OCI-LY1 (cell line): ENCODE results near the gene ATP9B.

ENCODE experiments used
- H2AFZ ChIP-seq: fragments of 200-600 bp; sonication (generic), shearing (Covaris generic); 2 replicates; pipeline ENCODE4 v1.6.0; 2014; ENCODE audit warnings: antibody characterized with exemption, mild to moderate bottlenecking, low read length
- H3F3A ChIP-seq: fragments of 200-600 bp; sonication (generic), shearing (Covaris generic); 2 replicates; pipeline ENCODE4 v1.6.0; 2014; ENCODE audit warnings: mild to moderate bottlenecking, antibody characterized with exemption, low read length, moderate library complexity; ENCODE audit not compliant: insufficient read depth
- H3K27ac ChIP-seq: fragments of 200-600 bp; sonication (generic); 2 replicates; pipeline ENCODE4 v1.5.1; 2014; ENCODE audit warnings: low read length, mixed run types, mild to moderate bottlenecking, low read depth; ENCODE audit not compliant: poor library complexity, severe bottlenecking
- H3K27me3 ChIP-seq: fragments of 200-600 bp; sonication (generic); 2 replicates; pipeline ENCODE4 v1.6.0; 2014; ENCODE audit warnings: antibody characterized with exemption, mild to moderate bottlenecking, low read length, moderate library complexity; ENCODE audit not compliant: insufficient read depth
- H3K36me3 ChIP-seq: fragments of 200-600 bp; sonication (generic); 2 replicates; pipeline ENCODE4 v1.6.1; 2014; ENCODE audit warnings: mild to moderate bottlenecking, antibody characterized with exemption, low read length, moderate library complexity, mixed read lengths; ENCODE audit not compliant: insufficient read depth
- H3K4me1 ChIP-seq: fragments of 200-600 bp; sonication (generic); 2 replicates; pipeline ENCODE4 v1.5.1; 2014; ENCODE audit warnings: mild to moderate bottlenecking, low read length, moderate library complexity; ENCODE audit not compliant: insufficient read depth, severe bottlenecking
- H3K4me2 ChIP-seq: fragments of 200-600 bp; sonication (generic), shearing (Covaris generic); 2 replicates; pipeline ENCODE4 v1.6.1; 2014; ENCODE audit warnings: low read length
- H3K4me3 ChIP-seq: fragments of 200-600 bp; sonication (generic); 2 replicates; pipeline ENCODE4 v1.5.1; 2014; ENCODE audit warnings: low read length, low read depth, mild to moderate bottlenecking, mixed read lengths; ENCODE audit not compliant: poor library complexity, severe bottlenecking
- H3K79me2 ChIP-seq: fragments of 200-600 bp; shearing (Covaris generic); 2 replicates; pipeline ENCODE4 v1.6.1; 2016; ENCODE audit warnings: mixed run types, low read length, mixed read lengths; ENCODE audit not compliant: insufficient read depth
- H3K9ac ChIP-seq: fragments of 200-600 bp; sonication (generic), shearing (Covaris generic); 2 replicates; pipeline ENCODE4 v1.6.1; 2014; ENCODE audit warnings: mild to moderate bottlenecking, low read length, mixed read lengths
- H3K9me2 ChIP-seq: fragments of 200-600 bp; sonication (generic), shearing (Covaris generic); 2 replicates; pipeline ENCODE4 v1.6.1; 2014; ENCODE audit warnings: low read depth, mild to moderate bottlenecking, low read length, mixed read lengths
- H3K9me3 ChIP-seq: fragments of 200-600 bp; shearing (Covaris generic); 2 replicates; pipeline ENCODE4 v1.6.1; 2014; ENCODE audit warnings: low read length, mixed read lengths
- H4K20me1 ChIP-seq: fragments of 200-600 bp; sonication (generic), shearing (Covaris generic); 2 replicates; pipeline ENCODE4 v1.6.0; 2016; ENCODE audit warnings: mild to moderate bottlenecking, low read length; ENCODE audit not compliant: insufficient read depth
- EZH2 ChIP-seq: fragments of 200-600 bp; sonication (generic), shearing (Covaris generic); IDR thresholded peaks from 2 replicates; pipeline ENCODE4 v1.8.0; 2017; ENCODE audit warnings: borderline replicate concordance, mixed run types, mild to moderate bottlenecking, antibody characterized with exemption, low read length, moderate library complexity, mixed read lengths
- TF ChIP-seq, protein P1 (sequence below): fragments of 200-600 bp; sonication (generic), shearing (Covaris generic); IDR thresholded peaks from 2 replicates; pipeline ENCODE4 v1.5.1; 2017; ENCODE audit warnings: mild to moderate bottlenecking, antibody characterized with exemption, low read length, moderate library complexity, mixed read lengths

ATP9B gene

DNA sequence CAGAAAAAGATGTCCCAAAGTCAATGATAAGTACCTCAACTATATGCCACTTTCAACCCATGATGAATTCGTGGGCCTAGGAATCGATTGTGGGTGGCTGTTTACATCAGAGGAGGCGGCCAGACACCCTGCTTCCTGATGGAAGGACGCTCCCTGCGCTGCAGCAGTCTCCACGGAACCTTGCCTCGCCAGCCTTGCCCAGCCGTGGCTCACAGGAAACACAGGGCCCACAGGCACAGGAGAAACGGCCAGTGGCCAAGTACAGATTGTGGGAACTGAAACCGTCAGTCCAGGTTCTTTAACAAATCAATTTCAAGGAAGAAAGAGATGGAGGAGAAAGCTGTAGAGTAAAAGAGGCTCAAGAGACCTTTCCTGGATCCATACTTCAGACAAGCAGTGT is 225.0 kb downstream of the ATP9B start:
- Histone ChIP-seq H3K27me3 (no peaks in the 10 kb centered on the region), H3K4me2 (no peak overlapping the region), H3K79me2 (no peaks in the 10 kb centered on the region), H3K36me3 (peaks cover 16% of the 10 kb centered on the region; the same call in 1 of the 2 replicates), H2AFZ (no peak overlapping the region), H3F3A (no peaks in the 10 kb centered on the region), H4K20me1 (no peaks in the 10 kb centered on the region), H3K9me3 (no peaks in the 10 kb centered on the region), H3K9ac (no peak overlapping the region), H3K4me3 (no peak overlapping the region), H3K4me1 (no peaks in the 10 kb centered on the region), H3K27ac (no peak overlapping the region), H3K9me2 (no peaks in the 10 kb centered on the region)
- TF ChIP-seq EZH2: no peak
- TF ChIP-seq, protein P1, sequence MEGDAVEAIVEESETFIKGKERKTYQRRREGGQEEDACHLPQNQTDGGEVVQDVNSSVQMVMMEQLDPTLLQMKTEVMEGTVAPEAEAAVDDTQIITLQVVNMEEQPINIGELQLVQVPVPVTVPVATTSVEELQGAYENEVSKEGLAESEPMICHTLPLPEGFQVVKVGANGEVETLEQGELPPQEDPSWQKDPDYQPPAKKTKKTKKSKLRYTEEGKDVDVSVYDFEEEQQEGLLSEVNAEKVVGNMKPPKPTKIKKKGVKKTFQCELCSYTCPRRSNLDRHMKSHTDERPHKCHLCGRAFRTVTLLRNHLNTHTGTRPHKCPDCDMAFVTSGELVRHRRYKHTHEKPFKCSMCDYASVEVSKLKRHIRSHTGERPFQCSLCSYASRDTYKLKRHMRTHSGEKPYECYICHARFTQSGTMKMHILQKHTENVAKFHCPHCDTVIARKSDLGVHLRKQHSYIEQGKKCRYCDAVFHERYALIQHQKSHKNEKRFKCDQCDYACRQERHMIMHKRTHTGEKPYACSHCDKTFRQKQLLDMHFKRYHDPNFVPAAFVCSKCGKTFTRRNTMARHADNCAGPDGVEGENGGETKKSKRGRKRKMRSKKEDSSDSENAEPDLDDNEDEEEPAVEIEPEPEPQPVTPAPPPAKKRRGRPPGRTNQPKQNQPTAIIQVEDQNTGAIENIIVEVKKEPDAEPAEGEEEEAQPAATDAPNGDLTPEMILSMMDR: no peak

DNA sequence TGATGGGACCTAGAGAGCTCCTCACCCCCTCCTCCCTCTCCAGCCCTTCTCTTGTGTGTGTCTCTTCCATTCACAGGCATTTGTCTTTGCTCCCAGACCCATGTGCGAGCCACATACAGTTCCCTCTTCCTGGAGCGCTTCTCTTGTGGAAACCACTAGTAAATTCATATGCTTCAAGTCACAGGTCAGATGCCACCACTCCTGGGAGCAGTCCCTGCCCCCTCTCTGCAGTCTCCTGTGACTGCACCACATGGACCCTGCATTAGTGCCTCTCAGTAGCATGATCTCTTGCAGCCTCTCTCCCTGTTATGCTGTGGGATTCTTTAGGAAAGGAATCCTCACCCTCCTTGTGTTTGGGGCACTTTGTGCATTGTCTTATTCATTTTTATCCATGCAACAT is 230.1 kb downstream of the ATP9B start:
- Histone ChIP-seq H3K27me3 (no peaks in the 10 kb centered on the region), H3K9me2 (no peaks in the 10 kb centered on the region), H3K4me2 (no peak overlapping the region), H3F3A (no peaks in the 10 kb centered on the region), H3K9me3 (no peaks in the 10 kb centered on the region), H3K79me2 (no peaks in the 10 kb centered on the region), H3K4me3 (no peak overlapping the region), H3K27ac (no peak overlapping the region), H2AFZ (no peak overlapping the region), H3K36me3 (peaks cover 5% of the 10 kb centered on the region; the same call in 1 of the 2 replicates), H4K20me1 (no peaks in the 10 kb centered on the region), H3K4me1 (no peaks in the 10 kb centered on the region), H3K9ac (no peak overlapping the region)
- no peak for TF ChIP-seq EZH2
- TF ChIP-seq, protein P1: no peak

DNA sequence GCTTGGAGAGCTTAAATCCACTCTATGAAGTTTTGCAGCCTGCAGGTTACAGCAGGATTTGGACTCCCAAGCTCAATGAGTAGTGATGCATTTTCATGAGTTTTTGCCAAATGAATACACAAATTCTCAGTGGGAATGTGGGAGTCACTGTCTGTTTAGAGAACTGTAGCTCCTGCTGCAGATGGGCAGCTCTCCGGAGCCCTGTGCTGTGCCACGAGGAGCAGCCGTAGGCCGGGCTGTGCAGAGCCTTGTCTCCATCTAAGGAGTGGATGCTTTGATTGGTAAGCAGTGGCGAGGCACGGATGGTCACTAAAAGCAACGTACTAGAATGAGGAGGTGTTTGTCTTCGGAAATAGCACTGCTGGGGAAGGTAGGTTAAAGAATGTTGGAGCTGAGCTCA is 230.5 kb downstream of the ATP9B start:
- H4K20me1 ChIP-seq: no peaks in the 10 kb centered on the region
- H3K4me3 ChIP-seq: no peak overlapping the region
- H3K9me3 ChIP-seq: no peaks in the 10 kb centered on the region
- H3K79me2 ChIP-seq: no peaks in the 10 kb centered on the region
- H3K9ac ChIP-seq: no peak overlapping the region
- no peak overlapping the region for H3K4me2 ChIP-seq
- no peak overlapping the region for H3K27ac ChIP-seq
- no peaks in the 10 kb centered on the region for H3K4me1 ChIP-seq
- TF ChIP-seq, protein P1: no peak
- no peak for TF ChIP-seq EZH2
- H3F3A ChIP-seq: no peaks in the 10 kb centered on the region
- H3K9me2 ChIP-seq: no peaks in the 10 kb centered on the region
- H2AFZ ChIP-seq: no peak overlapping the region
- no peaks in the 10 kb centered on the region for H3K27me3 ChIP-seq
- H3K36me3 ChIP-seq: peaks cover 4% of the 10 kb centered on the region; the same call in 1 of the 2 replicates
